Right renal cortex interstitium (tissue), 3 donors: Measurements from ENCODE around the gene MRPL48. TPM values are rescaled to one million over a fixed set of nuclear protein-coding genes. Genes with fewer than 3 reads are reported as not detected.
"Not testable (repeated sequence)": the region's sequence is repeated elsewhere in the genome, so short reads cannot be mapped to it uniquely, and the experiment has no call there.

Experiments used
- DNase-seq, 3 donors: peaks; one replicate each; pipeline ENCODE4 v3.0.0-alpha.2; 2013; ENCODE audit warnings: low read depth in 3 of 3, low spot score in 2 of 3
- polyA plus RNA-seq, 3 donors: library from polyadenylated mRNA; unstranded; fragments of 120-200 nt; gene quantifications; one replicate each; pipeline ENCODE4 v1.2.1, GENCODE V29; 2013; ENCODE audit not compliant: insufficient read length in 3 of 3

Gene MRPL48
- polyA plus RNA-seq: 10 to 100 TPM; 73.3 to 75.1 (median 74.2) TPM

GRCh38 chr11:73787643-73788558 is at the start of gene MRPL48:
MRPL48 (plus strand) TSS chr11:73787874; CDS start chr11:73787972, 98 bp downstream.
- peak; percentile 78 to 88 (median 87) for DNase-seq

- no peak for DNase-seq
These were observed 44.6 kb upstream of the MRPL48 start for GRCh38 chr11:73743045-73743444.

- no peak for DNase-seq
These were observed 41.0 kb upstream of the MRPL48 start for GRCh38 chr11:73746701-73747100.

- DNase-seq: no peak
These were observed 39.9 kb upstream of the MRPL48 start for GRCh38 chr11:73747762-73748161.

GRCh38 chr11:73748300-73748699 is 39.4 kb upstream of the MRPL48 start:
- DNase-seq: no peak

- DNase-seq: no peak
These were observed 38.6 kb upstream of the MRPL48 start for GRCh38 chr11:73749118-73749517.

- DNase-seq: no peak
These were observed 37.4 kb upstream of the MRPL48 start for GRCh38 chr11:73750228-73750627.

GRCh38 chr11:73750862-73751261 is 36.8 kb upstream of the MRPL48 start:
- DNase-seq: not testable (repeated sequence)

- DNase-seq: no peak
These were observed 35.3 kb upstream of the MRPL48 start for GRCh38 chr11:73752216-73752867.

- no peak for DNase-seq
These were observed 34.8 kb upstream of the MRPL48 start for GRCh38 chr11:73752903-73753302.

- DNase-seq: no peak
These were observed 33.7 kb upstream of the MRPL48 start for GRCh38 chr11:73753938-73754337.

GRCh38 chr11:73755670-73756069 is 32.0 kb upstream of the MRPL48 start:
- no peak for DNase-seq

- no peak for DNase-seq
These were observed 30.1 kb upstream of the MRPL48 start for GRCh38 chr11:73757598-73757997.

GRCh38 chr11:73758451-73758850 is 29.2 kb upstream of the MRPL48 start:
- no peak for DNase-seq

- DNase-seq: peak in 2 of 3 donors; percentile 19 to 23
These were observed 28.0 kb upstream of the MRPL48 start for GRCh38 chr11:73759610-73760134.

GRCh38 chr11:73760135-73760678 is 27.5 kb upstream of the MRPL48 start:
- DNase-seq: peak; percentile 21 to 40 (median 30)

GRCh38 chr11:73760679-73761402 is 26.8 kb upstream of the MRPL48 start, which contains the start of gene RAB6A:
RAB6A (minus strand) TSS chr11:73761074; CDS start chr11:73760635, 439 bp downstream.
- DNase-seq: peak; percentile 98 to 100 (median 99)

- no peak for DNase-seq
These were observed 26.2 kb upstream of the MRPL48 start for GRCh38 chr11:73761403-73761945.

GRCh38 chr11:73762732-73763131 is 24.9 kb upstream of the MRPL48 start:
- no peak for DNase-seq

GRCh38 chr11:73766763-73767162 is 20.9 kb upstream of the MRPL48 start:
- no peak for DNase-seq
